ENCODE results near the gene CDK9. TPM values are rescaled to one million over a fixed set of nuclear protein-coding genes. Genes with fewer than 3 reads are reported as not detected.
"Not testable (repeated sequence)": the region's sequence is repeated elsewhere in the genome, so short reads cannot be mapped to it uniquely, and the experiment has no call there.

CDK9 gene
- total RNA-seq, 6 experiments from 2014 or later = 49.4 to 107 (median 54.5) TPM

GRCh38 chr9:127755061-127756060 is 30.5 kb upstream of the CDK9 start:
- Histone ChIP-seq H3K9me3 (no peaks in the 10 kb centered on the region), H3K27me3 (no peaks in the 10 kb centered on the region), H3K36me3 (no peaks in the 10 kb centered on the region), H3K4me1 (no peaks in the 10 kb centered on the region), H3K27ac (no peak overlapping the region), H3K4me3 (no peak overlapping the region)
- ATAC-seq (peak in 1 of 4 donors; percentile 8), DNase-seq (peak in 1 of 3 donors; percentile 35)
- WGBS (ENCODE audit: insufficient coverage, low coverage, low lambda C conversion rate, missing lambda C conversion rate) = 37% methylated on average over 7 of the region's 61 CpGs
- intact Hi-C loops (cut with DNase I) = loop anchor here in 1 of 2 donors (10.0 kb wide), 1 partner anchor 251 kb away; no protein-coding TSS in a partner anchor
- TF ChIP-seq POLR2A (IDR thresholded peaks at IDR 0.05) (no peak), CTCF (IDR thresholded peaks at IDR 0.05) (no peak)

- no peak overlapping the region for H3K4me3 ChIP-seq
- no peak for DNase-seq
Measured at GRCh38 chr9:127756233-127756632, 29.6 kb upstream of the CDK9 start.

GRCh38 chr9:127756776-127757175 is 29.1 kb upstream of the CDK9 start:
- not testable (repeated sequence) for H3K36me3 ChIP-seq, H3K4me3 ChIP-seq, H3K27ac ChIP-seq, ATAC-seq, H3K4me1 ChIP-seq, H3K27me3 ChIP-seq, DNase-seq, H3K9me3 ChIP-seq
- intact Hi-C loops (cut with DNase I) = loop anchor here in 1 of 2 donors (10.0 kb wide), 1 partner anchor 252 kb away; no protein-coding TSS in a partner anchor
- WGBS (ENCODE audit: insufficient coverage, low coverage, low lambda C conversion rate, missing lambda C conversion rate) = 69% methylated on average over 11 of the region's 11 CpGs

More at GRCh38 chr9:127756233-127756632, 29.6 kb upstream of the CDK9 start:
- TF ChIP-seq CTCF (IDR thresholded peaks at IDR 0.05) (no peak), POLR2A (IDR thresholded peaks at IDR 0.05) (no peak)
- 100% methylated on average over 1 of the region's 3 CpGs for WGBS (ENCODE audit: insufficient coverage, low coverage, low lambda C conversion rate, missing lambda C conversion rate)
- no peaks in the 10 kb centered on the region for H3K36me3 ChIP-seq
- H3K27me3 ChIP-seq = no peaks in the 10 kb centered on the region
- no peaks in the 10 kb centered on the region for H3K9me3 ChIP-seq
- no peak for ATAC-seq
- H3K27ac ChIP-seq = no peak overlapping the region
- intact Hi-C loops (cut with DNase I) = loop anchor here in 1 of 2 donors (10.0 kb wide), 1 partner anchor 251 kb away; no protein-coding TSS in a partner anchor
- no peaks in the 10 kb centered on the region for H3K4me1 ChIP-seq

- no peak overlapping the region for H3K4me3 ChIP-seq
- ATAC-seq (no peak), DNase-seq (no peak)
- intact Hi-C loops (cut with DNase I) = loop anchor here in 1 of 2 donors (10.0 kb wide), 1 partner anchor 254 kb away; no protein-coding TSS in a partner anchor
- no peaks in the 10 kb centered on the region for H3K9me3 ChIP-seq
- H3K4me1 ChIP-seq = no peaks in the 10 kb centered on the region
- no peak overlapping the region for H3K27ac ChIP-seq
- H3K27me3 ChIP-seq = no peaks in the 10 kb centered on the region
- H3K36me3 ChIP-seq = no peaks in the 10 kb centered on the region
- TF ChIP-seq CTCF (IDR thresholded peaks at IDR 0.05) = no peak
- no peak for TF ChIP-seq POLR2A (IDR thresholded peaks at IDR 0.05)
- WGBS (ENCODE audit: insufficient coverage, low coverage, low lambda C conversion rate, missing lambda C conversion rate) = 40% methylated on average over 1 of the region's 5 CpGs
Measured at GRCh38 chr9:127758843-127759242, 27.0 kb upstream of the CDK9 start.

GRCh38 chr9:127761061-127761460 is 24.8 kb upstream of the CDK9 start:
- Histone ChIP-seq H3K9me3 (no peaks in the 10 kb centered on the region), H3K4me1 (no peaks in the 10 kb centered on the region), H3K4me3 (no peak overlapping the region), H3K27ac (no peak overlapping the region), H3K27me3 (no peaks in the 10 kb centered on the region), H3K36me3 (no peaks in the 10 kb centered on the region)
- intact Hi-C loops (cut with DNase I) = no loop called here
- WGBS (ENCODE audit: insufficient coverage, low coverage, low lambda C conversion rate, missing lambda C conversion rate) = 64% methylated on average over 5 of the region's 5 CpGs
- no peak for TF ChIP-seq POLR2A (IDR thresholded peaks at IDR 0.05)
- no peak for TF ChIP-seq CTCF (IDR thresholded peaks at IDR 0.05)
- ATAC-seq = no peak
- DNase-seq = no peak

Data from right lobe of liver (tissue), 6 donors.